ENCODE data around the gene EBI3.
A peak's percentile ranks its signal among the peaks of the same experiment; 100 is the strongest.
"Not testable (repeated sequence)": the region's sequence is repeated elsewhere in the genome, so short reads cannot be mapped to it uniquely, and the experiment has no call there.

Gene EBI3

DNA sequence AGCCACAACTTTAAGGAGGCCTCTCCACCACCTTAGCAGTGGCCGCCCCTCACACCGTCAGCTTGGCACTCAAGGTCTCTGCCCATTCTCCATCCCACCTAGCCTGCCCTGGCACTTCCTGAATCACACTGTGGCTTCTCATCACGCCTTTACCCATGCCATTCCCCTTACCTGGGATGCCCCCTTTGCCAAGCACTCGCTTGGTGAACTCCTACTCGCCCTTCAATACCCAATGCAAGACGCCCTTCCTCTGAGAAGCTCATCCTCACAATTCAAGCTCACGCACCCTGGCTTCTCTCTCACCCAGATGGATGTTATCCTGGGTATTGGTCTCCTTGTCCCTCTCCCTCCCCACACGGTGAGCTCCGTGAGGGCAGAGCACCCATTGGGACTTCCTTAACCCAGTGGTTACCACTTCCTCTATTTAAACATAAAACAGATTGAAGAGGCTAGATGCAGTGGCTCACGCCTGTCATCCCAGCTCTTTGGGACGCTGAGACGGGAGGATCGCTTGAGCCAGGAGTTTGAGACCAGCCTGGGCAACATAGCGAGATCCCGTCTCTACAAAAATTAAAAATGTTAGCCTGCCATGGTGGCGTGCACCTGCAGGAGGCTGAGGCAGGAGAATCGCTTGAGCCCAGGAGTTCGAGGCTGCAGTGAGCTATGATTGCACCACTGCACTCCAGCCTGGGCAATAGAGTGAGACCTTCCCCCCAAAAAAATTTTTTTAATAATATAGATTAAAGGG is 37.1 kb downstream of the EBI3 start:
- H3K4me1 ChIP-seq (ENCODE audit: insufficient read depth, low read length) = no peaks in the 10 kb centered on the region
- H3K36me3 ChIP-seq (ENCODE audit: insufficient read depth, low read length) = peaks cover 24% of the 10 kb centered on the region
- H3K27me3 ChIP-seq (ENCODE audit: insufficient read depth, low read length) = no peaks in the 10 kb centered on the region
- no peaks in the 10 kb centered on the region for H3K9me3 ChIP-seq (ENCODE audit: low read length)
- no peak overlapping the region for H2AFZ ChIP-seq (ENCODE audit: low read depth, low read length)
- no peak overlapping the region for H3K4me3 ChIP-seq (ENCODE audit: low read length)

DNA sequence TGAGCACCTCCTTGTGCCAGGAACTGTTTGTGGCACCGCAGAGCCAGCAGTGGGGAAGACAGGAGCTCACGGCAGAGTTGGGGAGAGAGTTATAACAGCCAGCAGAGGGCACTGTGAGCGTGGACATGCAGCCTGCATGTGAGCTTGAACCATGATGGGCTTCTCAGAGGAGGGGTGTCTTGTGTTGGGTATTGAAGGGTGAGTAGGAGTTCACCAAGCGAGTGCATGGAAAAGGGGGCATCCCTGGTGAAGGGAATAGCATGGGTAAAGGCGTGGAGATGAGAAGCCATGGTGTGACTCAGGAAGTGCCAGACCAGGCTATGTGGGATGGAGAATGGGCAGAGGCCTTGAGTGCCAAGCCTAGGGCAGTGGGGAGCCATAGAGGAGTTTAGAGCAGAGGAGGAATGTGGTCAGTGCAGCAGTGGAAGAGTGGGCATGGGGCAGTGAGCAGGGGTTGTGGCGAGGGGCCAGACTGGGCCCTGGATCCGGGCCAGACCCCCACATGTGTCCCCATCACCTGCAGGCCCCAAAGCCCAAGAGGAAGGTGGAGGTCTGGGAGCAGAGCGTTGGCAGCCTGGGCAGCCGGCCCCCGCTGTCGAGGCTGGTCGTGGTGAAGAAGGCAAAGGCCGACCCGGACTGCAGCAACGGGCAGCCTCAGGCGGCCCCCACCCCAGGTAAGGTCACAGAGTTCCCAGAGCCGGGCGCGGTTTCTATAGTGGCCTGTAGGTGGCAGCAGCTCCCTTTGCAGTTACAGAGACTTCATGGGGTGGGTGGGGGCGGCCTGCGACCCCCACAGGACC is 38.0 kb downstream of the EBI3 start:
- Histone ChIP-seq H3K4me1 (ENCODE audit: insufficient read depth, low read length) (no peaks in the 10 kb centered on the region), H3K27me3 (ENCODE audit: insufficient read depth, low read length) (no peaks in the 10 kb centered on the region), H3K36me3 (ENCODE audit: insufficient read depth, low read length) (peaks cover 19% of the 10 kb centered on the region), H3K4me3 (ENCODE audit: low read length) (no peak overlapping the region), H3K9me3 (ENCODE audit: low read length) (no peaks in the 10 kb centered on the region), H2AFZ (ENCODE audit: low read depth, low read length) (no peak overlapping the region)

- no peaks in the 10 kb centered on the region for H3K9me3 ChIP-seq (ENCODE audit: low read length)
These were observed 38.8 kb downstream of the EBI3 start for GRCh38 chr19:4267901-4268815.

GRCh38 chr19:4268816-4269430 is 39.6 kb downstream of the EBI3 start:
- no peaks in the 10 kb centered on the region for H3K27me3 ChIP-seq (ENCODE audit: insufficient read depth, low read length)
- no peak overlapping the region for H2AFZ ChIP-seq (ENCODE audit: low read depth, low read length)
- H3K4me1 ChIP-seq (ENCODE audit: insufficient read depth, low read length) = no peaks in the 10 kb centered on the region
- H3K4me3 ChIP-seq (ENCODE audit: low read length) = no peak overlapping the region
- H3K36me3 ChIP-seq (ENCODE audit: insufficient read depth, low read length) = peaks cover 11% of the 10 kb centered on the region
- no peaks in the 10 kb centered on the region for H3K9me3 ChIP-seq (ENCODE audit: low read length)

More at GRCh38 chr19:4267901-4268815, 38.8 kb downstream of the EBI3 start:
- no peaks in the 10 kb centered on the region for H3K4me1 ChIP-seq (ENCODE audit: insufficient read depth, low read length)
- H3K27me3 ChIP-seq (ENCODE audit: insufficient read depth, low read length) = no peaks in the 10 kb centered on the region
- H3K4me3 ChIP-seq (ENCODE audit: low read length) = no peak overlapping the region
- peaks cover 14% of the 10 kb centered on the region for H3K36me3 ChIP-seq (ENCODE audit: insufficient read depth, low read length)
- H2AFZ ChIP-seq (ENCODE audit: low read depth, low read length) = no peak overlapping the region

GRCh38 chr19:4272894-4273293 is 43.6 kb downstream of the EBI3 start:
- Histone ChIP-seq H2AFZ (ENCODE audit: low read depth, low read length) (no peak overlapping the region), H3K9me3 (ENCODE audit: low read length) (no peaks in the 10 kb centered on the region), H3K36me3 (ENCODE audit: insufficient read depth, low read length) (peaks cover 9% of the 10 kb centered on the region), H3K27me3 (ENCODE audit: insufficient read depth, low read length) (no peaks in the 10 kb centered on the region), H3K4me1 (ENCODE audit: insufficient read depth, low read length) (peaks cover 12% of the 10 kb centered on the region), H3K4me3 (ENCODE audit: low read length) (no peak overlapping the region)

DNA sequence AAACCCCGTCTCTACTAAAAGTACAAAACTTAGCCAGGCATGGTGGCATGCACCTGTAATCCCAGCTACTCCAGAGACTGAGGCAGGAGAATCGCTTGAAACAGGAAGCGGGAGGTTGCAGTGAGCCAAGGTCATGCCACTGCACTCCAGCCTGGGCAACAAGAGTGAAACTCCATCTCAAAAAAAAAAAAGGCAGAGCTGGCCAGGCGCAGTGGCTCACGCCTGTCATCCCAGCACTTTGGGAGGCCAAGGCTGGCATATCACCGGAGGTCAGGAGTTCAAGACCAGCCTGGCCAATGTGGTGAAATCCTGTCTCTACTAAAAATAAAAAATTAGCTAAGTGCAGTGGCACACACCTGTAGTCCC is 45.0 kb downstream of the EBI3 start:
- H3K4me1 ChIP-seq (ENCODE audit: insufficient read depth, low read length) = peaks cover 16% of the 10 kb centered on the region
- H3K36me3 ChIP-seq (ENCODE audit: insufficient read depth, low read length); H3K9me3 ChIP-seq (ENCODE audit: low read length); H3K4me3 ChIP-seq (ENCODE audit: low read length); H2AFZ ChIP-seq (ENCODE audit: low read depth, low read length); H3K27me3 ChIP-seq (ENCODE audit: insufficient read depth, low read length): not testable (repeated sequence)

- Histone ChIP-seq H3K4me3 (ENCODE audit: low read length) (no peak overlapping the region), H2AFZ (ENCODE audit: low read depth, low read length) (no peak overlapping the region), H3K27me3 (ENCODE audit: insufficient read depth, low read length) (no peaks in the 10 kb centered on the region), H3K36me3 (ENCODE audit: insufficient read depth, low read length) (peaks cover 3% of the 10 kb centered on the region), H3K9me3 (ENCODE audit: low read length) (no peaks in the 10 kb centered on the region), H3K4me1 (ENCODE audit: insufficient read depth, low read length) (peaks cover 32% of the 10 kb centered on the region)
These were observed 47.9 kb downstream of the EBI3 start for GRCh38 chr19:4277191-4277696.

DNA sequence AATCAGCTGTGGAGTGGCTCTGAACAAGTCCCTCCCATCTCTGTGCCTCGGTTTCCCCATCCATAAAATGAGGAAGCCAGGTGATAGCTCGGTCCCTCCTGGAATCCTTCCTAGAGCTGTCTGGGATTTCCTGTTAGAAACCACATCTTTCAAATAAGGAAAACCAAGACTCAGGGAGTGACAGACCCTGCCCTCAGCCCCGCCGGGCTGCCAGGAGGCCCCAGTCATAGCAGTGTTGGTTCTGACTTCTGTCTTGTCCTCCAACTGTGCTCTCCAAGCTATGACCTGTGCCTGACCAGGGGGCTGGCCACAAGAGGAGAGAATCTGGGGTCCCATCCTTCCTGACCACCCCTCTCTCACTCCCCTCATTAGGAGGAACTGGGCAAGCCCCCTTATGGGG is 48.7 kb downstream of the EBI3 start:
- Histone ChIP-seq H3K27me3 (ENCODE audit: insufficient read depth, low read length) (no peaks in the 10 kb centered on the region), H3K36me3 (ENCODE audit: insufficient read depth, low read length) (peaks cover 7% of the 10 kb centered on the region), H2AFZ (ENCODE audit: low read depth, low read length) (no peak overlapping the region), H3K4me3 (ENCODE audit: low read length) (peak overlapping the region; percentile 87), H3K9me3 (ENCODE audit: low read length) (no peaks in the 10 kb centered on the region), H3K4me1 (ENCODE audit: insufficient read depth, low read length) (peaks cover 32% of the 10 kb centered on the region)

- H3K4me3 ChIP-seq (ENCODE audit: low read length) = peak within 1 kb of the TSS; percentile 87
- no peaks in the 10 kb centered on the region for H3K9me3 ChIP-seq (ENCODE audit: low read length)
- peaks cover 10% of the 10 kb centered on the region for H3K36me3 ChIP-seq (ENCODE audit: insufficient read depth, low read length)
- peaks cover 32% of the 10 kb centered on the region for H3K4me1 ChIP-seq (ENCODE audit: insufficient read depth, low read length)
- H2AFZ ChIP-seq (ENCODE audit: low read depth, low read length) = peak within 1 kb of the TSS; percentile 44
- H3K27me3 ChIP-seq (ENCODE audit: insufficient read depth, low read length) = no peaks in the 10 kb centered on the region
These were observed 49.3 kb downstream of the EBI3 start, which contains the start of gene SHD for GRCh38 chr19:4278419-4279266. SHD (plus strand) TSS chr19:4279266; CDS start chr19:4280064, 798 bp downstream.

DNA sequence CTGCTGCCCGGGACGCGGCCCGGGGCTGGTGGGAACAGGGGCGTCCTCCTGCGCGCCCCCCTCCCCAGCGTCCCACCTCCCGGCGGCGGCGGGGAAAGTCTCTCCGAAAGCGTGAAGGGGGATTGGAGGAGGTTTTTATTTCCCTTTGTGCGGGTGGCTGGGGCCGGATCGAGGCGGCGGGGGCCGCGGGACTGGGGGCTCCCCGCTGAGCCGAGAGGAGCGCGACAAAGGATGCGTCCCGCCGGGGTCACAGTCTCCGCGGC is 49.9 kb downstream of the EBI3 start:
- H2AFZ ChIP-seq (ENCODE audit: low read depth, low read length) = peak overlapping the region; percentile 44
- peak overlapping the region; percentile 87 for H3K4me3 ChIP-seq (ENCODE audit: low read length)
- no peaks in the 10 kb centered on the region for H3K27me3 ChIP-seq (ENCODE audit: insufficient read depth, low read length)
- peaks cover 32% of the 10 kb centered on the region for H3K4me1 ChIP-seq (ENCODE audit: insufficient read depth, low read length)
- peaks cover 12% of the 10 kb centered on the region for H3K36me3 ChIP-seq (ENCODE audit: insufficient read depth, low read length)
- no peaks in the 10 kb centered on the region for H3K9me3 ChIP-seq (ENCODE audit: low read length)

- peak overlapping the region; percentile 87 for H3K4me3 ChIP-seq (ENCODE audit: low read length)
These were observed 50.5 kb downstream of the EBI3 start for GRCh38 chr19:4279530-4280422.

More at GRCh38 chr19:4279530-4280422, 50.5 kb downstream of the EBI3 start:
- Histone ChIP-seq H3K27me3 (ENCODE audit: insufficient read depth, low read length) (no peaks in the 10 kb centered on the region), H3K4me1 (ENCODE audit: insufficient read depth, low read length) (peaks cover 32% of the 10 kb centered on the region), H3K9me3 (ENCODE audit: low read length) (no peaks in the 10 kb centered on the region), H3K36me3 (ENCODE audit: insufficient read depth, low read length) (peaks cover 18% of the 10 kb centered on the region), H2AFZ (ENCODE audit: low read depth, low read length) (peak overlapping the region; percentile 44)

All from neuron (in vitro differentiated cells).